ENCODE measurements around the gene ZCWPW2. TPM values are rescaled to one million over a fixed set of nuclear protein-coding genes. Genes with fewer than 3 reads are reported as not detected.

Gene ZCWPW2
- total and polyA plus RNA-seq, 4 donors = 1.1 to 1.6 (median 1.1) TPM

DNA sequence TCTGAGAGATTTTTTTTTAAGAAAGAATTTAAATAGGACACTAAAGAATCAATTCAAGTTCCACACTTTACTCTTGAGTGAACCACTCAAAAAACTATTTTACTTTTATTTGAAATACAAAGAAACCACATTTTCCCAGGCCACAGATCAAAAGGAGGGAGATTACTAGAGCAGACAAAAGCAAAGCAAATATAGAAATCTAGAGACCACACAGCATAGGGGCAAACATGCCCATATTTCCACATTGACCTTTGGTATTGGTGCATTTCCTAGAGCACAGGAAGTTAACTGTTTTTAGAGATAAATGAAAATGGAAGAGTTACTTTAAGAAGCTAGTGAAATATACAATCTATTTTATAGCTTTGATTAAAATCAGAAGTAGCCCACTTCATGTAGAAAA, 27.5 kb upstream of the ZCWPW2 start:
- no peaks in the 10 kb centered on the region for H3K27me3 ChIP-seq (ENCODE audit: control insufficient read depth in 1 of 2, insufficient read depth in 2 of 2, low read length in 1 of 2)
- H3K4me1 ChIP-seq (ENCODE audit: control insufficient read depth in 1 of 2, insufficient read depth in 2 of 2, low read length in 2 of 2) = peaks cover 0 to 3% of the 10 kb centered on the region in 2 donors
- peaks cover 0 to 3% of the 10 kb centered on the region in 2 donors for H3K36me3 ChIP-seq (ENCODE audit: control insufficient read depth in 1 of 2, insufficient read depth in 2 of 2, low read length in 1 of 2)
- no peaks in the 10 kb centered on the region for H3K9me3 ChIP-seq (ENCODE audit: control insufficient read depth, low read length)
- no peak for DNase-seq
- intact Hi-C loops (cut with DNase I) = loop anchor here in 1 of 2 donors (5.0 kb wide), 1 partner anchor 609 kb away; no protein-coding TSS in a partner anchor
- no peak for ATAC-seq (ENCODE audit: low FRiP score)
- H3K27ac ChIP-seq (ENCODE audit: low read depth in 1 of 2, low read length in 2 of 2) = no peak overlapping the region
- no peak overlapping the region for H3K4me3 ChIP-seq (ENCODE audit: low read length in 2 of 2)

DNA sequence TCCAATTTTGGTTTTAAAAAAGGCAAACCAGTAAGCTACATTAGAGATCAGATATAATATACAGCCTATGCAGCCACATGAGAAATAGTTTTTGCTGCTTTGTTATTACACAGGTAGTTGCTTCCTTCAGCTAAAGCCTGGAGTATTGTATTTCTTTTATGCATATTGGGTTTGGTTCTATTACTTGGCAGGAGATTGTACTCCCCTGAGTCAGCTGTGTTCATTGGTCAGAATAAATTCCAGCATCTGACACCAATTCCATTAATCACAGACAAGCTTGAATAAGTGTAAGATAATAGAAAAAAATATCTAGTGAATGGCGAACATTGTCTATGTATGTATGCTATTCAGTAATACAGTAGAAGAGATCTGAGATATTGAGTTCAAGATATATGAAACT, 26.1 kb upstream of the ZCWPW2 start:
- DNase-seq (no peak), ATAC-seq (ENCODE audit: low FRiP score) (no peak)
- H3K27ac ChIP-seq (ENCODE audit: low read depth in 1 of 2, low read length in 2 of 2) = no peak overlapping the region
- H3K27me3 ChIP-seq (ENCODE audit: control insufficient read depth in 1 of 2, insufficient read depth in 2 of 2, low read length in 1 of 2) = no peaks in the 10 kb centered on the region
- H3K36me3 ChIP-seq (ENCODE audit: control insufficient read depth in 1 of 2, insufficient read depth in 2 of 2, low read length in 1 of 2) = peaks cover 2 to 3% of the 10 kb centered on the region in 2 donors
- intact Hi-C loops (cut with DNase I) = loop anchor here in 1 of 2 donors (5.0 kb wide), 1 partner anchor 610 kb away; no protein-coding TSS in a partner anchor
- 84 to 86% methylated on average over 1 of the region's 1 CpG for WGBS, 2 donors
- H3K4me1 ChIP-seq (ENCODE audit: control insufficient read depth in 1 of 2, insufficient read depth in 2 of 2, low read length in 2 of 2) = peaks cover 2 to 3% of the 10 kb centered on the region in 2 donors
- H3K4me3 ChIP-seq (ENCODE audit: low read length in 2 of 2) = no peak overlapping the region
- no peaks in the 10 kb centered on the region for H3K9me3 ChIP-seq (ENCODE audit: control insufficient read depth, low read length)

DNA sequence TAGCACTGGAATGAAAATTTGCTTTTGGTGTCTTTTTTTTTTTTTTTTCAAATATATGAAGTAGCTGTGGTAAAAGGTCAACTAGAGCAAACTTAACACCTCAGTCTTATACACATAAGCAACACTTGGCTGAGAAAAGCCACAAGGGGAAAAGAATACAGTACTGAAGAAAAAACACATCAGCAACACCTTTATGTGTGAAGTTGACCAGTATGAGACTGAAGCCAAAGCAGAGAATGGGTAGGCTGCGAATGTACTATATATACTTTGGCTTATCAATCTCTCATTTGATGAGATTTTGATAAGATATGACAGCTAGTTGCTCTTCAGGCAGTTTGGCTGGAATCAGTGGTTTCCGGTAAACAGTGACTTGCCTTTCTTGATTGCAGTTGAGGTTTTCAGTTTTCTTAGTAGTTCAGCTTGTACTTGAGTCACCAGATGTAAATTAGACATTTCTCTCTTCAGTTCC, 22.0 kb upstream of the ZCWPW2 start:
- Histone ChIP-seq H3K27ac (ENCODE audit: low read depth in 1 of 2, low read length in 2 of 2) (no peak overlapping the region), H3K4me3 (ENCODE audit: low read length in 2 of 2) (no peak overlapping the region), H3K36me3 (ENCODE audit: control insufficient read depth in 1 of 2, insufficient read depth in 2 of 2, low read length in 1 of 2) (peaks cover 0 to 2% of the 10 kb centered on the region in 2 donors), H3K4me1 (ENCODE audit: control insufficient read depth in 1 of 2, insufficient read depth in 2 of 2, low read length in 2 of 2) (peaks cover 0 to 2% of the 10 kb centered on the region in 2 donors), H3K9me3 (ENCODE audit: control insufficient read depth, low read length) (no peaks in the 10 kb centered on the region), H3K27me3 (ENCODE audit: control insufficient read depth in 1 of 2, insufficient read depth in 2 of 2, low read length in 1 of 2) (no peaks in the 10 kb centered on the region)
- intact Hi-C loops (cut with DNase I) = no loop called here
- 78 to 79% methylated on average over 2 of the region's 2 CpGs for WGBS, 2 donors
- no peak for DNase-seq
- no peak for ATAC-seq (ENCODE audit: low FRiP score)

DNA sequence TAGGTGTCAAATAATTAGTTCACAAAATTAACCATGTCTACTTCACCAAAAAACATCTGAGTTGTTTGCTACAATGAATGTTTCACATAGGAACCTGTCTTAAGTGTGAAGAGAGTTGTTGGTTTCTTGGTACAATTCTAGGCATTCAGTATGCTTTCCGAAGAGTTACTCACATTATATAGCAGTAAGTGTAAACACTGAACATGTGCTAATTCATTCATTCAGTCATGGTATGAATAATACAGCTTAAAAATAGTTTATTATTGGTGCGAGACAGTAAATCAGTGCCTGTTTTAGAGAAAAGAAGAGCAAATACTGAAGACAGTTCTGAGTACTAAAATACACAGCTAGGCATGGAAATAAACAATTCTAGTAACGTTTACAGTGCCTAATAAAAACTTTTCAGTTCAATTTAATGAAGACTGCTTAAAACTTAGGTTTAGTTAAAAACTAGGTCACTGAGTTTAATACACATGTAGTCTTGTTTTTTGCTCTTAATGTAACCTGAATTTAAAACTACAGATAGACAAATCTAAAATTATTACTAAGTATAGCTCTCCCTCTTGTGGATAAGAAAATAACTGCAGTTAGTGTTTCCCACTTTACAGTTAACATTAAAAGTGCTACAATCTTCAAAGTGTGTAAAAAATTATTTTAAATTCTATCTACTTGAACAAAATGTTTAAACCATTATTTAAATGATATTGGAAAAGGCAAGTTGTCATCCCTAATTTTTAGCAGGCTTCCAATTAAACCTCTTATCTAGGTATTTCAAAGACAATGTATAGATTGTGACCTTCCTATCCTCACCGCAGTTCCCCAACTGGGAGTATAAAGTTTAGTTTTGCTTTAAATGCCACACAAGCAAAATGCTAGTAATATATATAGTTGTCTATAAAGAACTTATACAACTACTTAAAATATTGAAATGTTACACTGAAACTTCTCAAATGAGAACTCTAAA, 20.1 kb upstream of the ZCWPW2 start:
- ATAC-seq (ENCODE audit: low FRiP score) = no peak

DNA sequence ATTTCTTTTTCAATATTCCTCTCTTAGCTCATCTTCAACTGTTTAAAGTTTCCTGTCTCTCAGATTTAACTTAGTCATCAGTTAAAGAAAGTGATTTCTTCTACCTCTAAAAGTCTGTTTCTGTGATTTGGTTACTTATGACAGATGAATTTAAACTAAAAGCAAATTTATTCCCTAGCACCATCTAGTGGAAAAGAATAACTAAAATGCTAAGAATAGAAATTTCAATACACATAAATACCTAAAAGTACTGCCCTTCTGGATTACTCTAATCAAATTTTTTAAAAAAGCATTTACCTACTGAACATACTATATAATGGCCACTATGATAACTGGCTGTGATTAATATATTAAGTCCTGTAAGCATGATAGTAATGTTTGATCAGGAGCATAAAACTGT, 14.0 kb upstream of the ZCWPW2 start:
- ATAC-seq (ENCODE audit: low FRiP score) (no peak), DNase-seq (no peak)
- Histone ChIP-seq H3K9me3 (ENCODE audit: control insufficient read depth, low read length) (no peaks in the 10 kb centered on the region), H3K36me3 (ENCODE audit: control insufficient read depth in 1 of 2, insufficient read depth in 2 of 2, low read length in 1 of 2) (peaks cover 0 to 4% of the 10 kb centered on the region in 2 donors), H3K27ac (ENCODE audit: low read depth in 1 of 2, low read length in 2 of 2) (no peak overlapping the region), H3K27me3 (ENCODE audit: control insufficient read depth in 1 of 2, insufficient read depth in 2 of 2, low read length in 1 of 2) (no peaks in the 10 kb centered on the region), H3K4me1 (ENCODE audit: control insufficient read depth in 1 of 2, insufficient read depth in 2 of 2, low read length in 2 of 2) (no peaks in the 10 kb centered on the region), H3K4me3 (ENCODE audit: low read length in 2 of 2) (no peak overlapping the region)
- intact Hi-C loops (cut with DNase I) = no loop called here

More for the DNA sequence above, 20.1 kb upstream of the ZCWPW2 start:
- peaks cover 0 to 2% of the 10 kb centered on the region in 2 donors for H3K4me1 ChIP-seq (ENCODE audit: control insufficient read depth in 1 of 2, insufficient read depth in 2 of 2, low read length in 2 of 2)
- no peak overlapping the region for H3K4me3 ChIP-seq (ENCODE audit: low read length in 2 of 2)
- H3K27me3 ChIP-seq (ENCODE audit: control insufficient read depth in 1 of 2, insufficient read depth in 2 of 2, low read length in 1 of 2) = no peaks in the 10 kb centered on the region
- H3K9me3 ChIP-seq (ENCODE audit: control insufficient read depth, low read length) = no peaks in the 10 kb centered on the region
- intact Hi-C loops (cut with DNase I) = no loop called here
- H3K36me3 ChIP-seq (ENCODE audit: control insufficient read depth in 1 of 2, insufficient read depth in 2 of 2, low read length in 1 of 2) = peaks cover 0 to 2% of the 10 kb centered on the region in 2 donors
- 78% methylated on average over 4 of the region's 4 CpGs for WGBS, 2 donors
- no peak for DNase-seq
- no peak overlapping the region for H3K27ac ChIP-seq (ENCODE audit: low read depth in 1 of 2, low read length in 2 of 2)

DNA sequence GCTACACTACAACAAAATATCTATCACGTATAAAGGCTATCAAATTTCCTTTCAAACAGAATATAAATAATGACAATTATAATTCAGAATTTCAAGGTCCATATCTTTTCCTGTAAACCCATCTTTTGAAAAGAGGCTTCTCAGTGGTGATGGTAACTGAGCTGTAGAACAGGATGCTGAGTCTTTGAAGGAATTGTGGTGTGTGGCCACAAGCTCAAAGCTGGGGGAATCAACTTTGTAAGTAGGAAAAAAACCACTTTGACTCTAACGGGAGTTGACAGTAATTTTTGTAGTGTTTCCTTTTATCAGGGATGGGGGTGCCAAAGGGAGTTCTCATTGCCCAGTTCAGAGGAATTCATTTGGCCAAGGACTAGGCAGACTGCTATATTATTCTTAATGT, 13.3 kb upstream of the ZCWPW2 start:
- H3K27me3 ChIP-seq (ENCODE audit: control insufficient read depth in 1 of 2, insufficient read depth in 2 of 2, low read length in 1 of 2) = no peaks in the 10 kb centered on the region
- H3K27ac ChIP-seq (ENCODE audit: low read depth in 1 of 2, low read length in 2 of 2) = no peak overlapping the region
- H3K9me3 ChIP-seq (ENCODE audit: control insufficient read depth, low read length) = no peaks in the 10 kb centered on the region
- H3K4me1 ChIP-seq (ENCODE audit: control insufficient read depth in 1 of 2, insufficient read depth in 2 of 2, low read length in 2 of 2) = no peaks in the 10 kb centered on the region
- H3K36me3 ChIP-seq (ENCODE audit: control insufficient read depth in 1 of 2, insufficient read depth in 2 of 2, low read length in 1 of 2) = peaks cover 0 to 4% of the 10 kb centered on the region in 2 donors
- ATAC-seq (ENCODE audit: low FRiP score) (no peak), DNase-seq (no peak)
- H3K4me3 ChIP-seq (ENCODE audit: low read length in 2 of 2) = no peak overlapping the region
- intact Hi-C loops (cut with DNase I) = no loop called here
- 44 to 49% methylated on average over 2 of the region's 2 CpGs for WGBS, 2 donors

DNA sequence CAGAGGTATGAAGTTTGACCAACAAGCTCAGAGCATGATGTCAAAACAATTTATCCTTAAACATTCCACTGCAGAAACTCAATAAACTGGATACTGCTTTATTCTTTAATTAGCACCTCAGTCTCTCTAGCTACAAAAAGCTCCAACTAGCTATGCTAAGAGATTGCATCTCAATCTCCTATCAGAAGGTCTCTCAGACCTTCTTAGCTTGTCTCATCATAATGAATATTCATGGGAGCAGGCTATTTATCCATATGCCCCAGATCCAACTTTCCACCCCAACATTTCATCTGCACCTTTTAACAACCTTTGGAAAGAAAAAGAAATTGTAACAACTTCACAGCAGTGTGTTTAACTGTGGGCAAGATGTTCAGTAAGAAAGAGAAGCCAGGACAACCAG, 11.3 kb upstream of the ZCWPW2 start:
- Histone ChIP-seq H3K27me3 (ENCODE audit: control insufficient read depth in 1 of 2, insufficient read depth in 2 of 2, low read length in 1 of 2) (no peaks in the 10 kb centered on the region), H3K4me1 (ENCODE audit: control insufficient read depth in 1 of 2, insufficient read depth in 2 of 2, low read length in 2 of 2) (no peaks in the 10 kb centered on the region), H3K36me3 (ENCODE audit: control insufficient read depth in 1 of 2, insufficient read depth in 2 of 2, low read length in 1 of 2) (peaks cover 0 to 4% of the 10 kb centered on the region in 2 donors), H3K9me3 (ENCODE audit: control insufficient read depth, low read length) (no peaks in the 10 kb centered on the region), H3K27ac (ENCODE audit: low read depth in 1 of 2, low read length in 2 of 2) (no peak overlapping the region), H3K4me3 (ENCODE audit: low read length in 2 of 2) (no peak overlapping the region)
- intact Hi-C loops (cut with DNase I) = no loop called here
- no peak for DNase-seq
- ATAC-seq (ENCODE audit: low FRiP score) = no peak

DNA sequence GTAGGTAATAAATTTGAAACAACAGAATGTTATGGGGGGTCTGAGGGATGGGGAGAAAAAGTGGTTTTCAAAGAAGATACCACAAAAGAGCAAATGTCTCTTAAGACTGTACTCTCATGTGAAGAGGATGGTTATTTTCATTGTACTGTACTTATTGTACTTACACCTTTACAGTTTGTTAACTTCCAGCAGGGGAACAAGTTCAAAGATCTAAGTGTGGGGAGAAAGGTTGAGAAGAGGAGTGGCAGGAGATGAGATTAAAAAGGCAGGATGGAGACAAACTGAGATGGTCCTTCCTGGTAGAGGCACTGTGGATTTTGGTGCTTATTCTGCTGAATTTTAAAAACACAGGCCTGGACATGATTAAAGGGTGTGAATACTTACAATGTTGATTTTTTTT, 5.4 kb upstream of the ZCWPW2 start:
- Histone ChIP-seq H3K4me1 (ENCODE audit: control insufficient read depth in 1 of 2, insufficient read depth in 2 of 2, low read length in 2 of 2) (peaks cover 0 to 2% of the 10 kb centered on the region in 2 donors), H3K9me3 (ENCODE audit: control insufficient read depth, low read length) (no peaks in the 10 kb centered on the region), H3K4me3 (ENCODE audit: low read length in 2 of 2) (no peak overlapping the region), H3K27me3 (ENCODE audit: control insufficient read depth in 1 of 2, insufficient read depth in 2 of 2, low read length in 1 of 2) (no peaks in the 10 kb centered on the region), H3K27ac (ENCODE audit: low read depth in 1 of 2, low read length in 2 of 2) (no peak overlapping the region), H3K36me3 (ENCODE audit: control insufficient read depth in 1 of 2, insufficient read depth in 2 of 2, low read length in 1 of 2) (no peaks in the 10 kb centered on the region)
- DNase-seq (no peak), ATAC-seq (ENCODE audit: low FRiP score) (no peak)
- intact Hi-C loops (cut with DNase I) = no loop called here

DNA sequence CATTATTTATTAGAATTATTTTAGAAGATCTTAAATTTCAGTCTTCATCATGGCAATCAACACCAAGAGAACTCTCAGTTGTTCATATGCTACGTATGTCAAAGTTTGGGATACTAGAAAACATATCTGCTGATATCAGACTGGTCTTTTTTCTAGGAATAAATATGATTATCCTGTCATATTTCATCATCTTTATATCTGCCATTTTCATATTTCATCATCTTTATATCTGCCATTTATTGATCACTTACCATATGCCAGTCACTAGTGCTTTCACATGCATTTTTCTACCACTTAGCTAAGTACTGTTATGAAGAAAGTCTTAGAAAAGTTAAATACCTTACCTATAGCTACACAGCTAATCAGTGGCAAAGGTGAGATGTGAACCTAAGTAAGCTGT, 2.8 kb upstream of the ZCWPW2 start:
- no peak overlapping the region for H3K4me3 ChIP-seq (ENCODE audit: low read length in 2 of 2)
- intact Hi-C loops (cut with DNase I) = no loop called here

More for the DNA sequence above, 2.8 kb upstream of the ZCWPW2 start:
- 97% methylated on average over 1 of the region's 1 CpG for WGBS, 2 donors
- Histone ChIP-seq H3K4me1 (ENCODE audit: control insufficient read depth in 1 of 2, insufficient read depth in 2 of 2, low read length in 2 of 2) (peaks cover 0 to 2% of the 10 kb centered on the region in 2 donors), H3K27ac (ENCODE audit: low read depth in 1 of 2, low read length in 2 of 2) (no peak overlapping the region), H3K9me3 (ENCODE audit: control insufficient read depth, low read length) (no peaks in the 10 kb centered on the region), H3K36me3 (ENCODE audit: control insufficient read depth in 1 of 2, insufficient read depth in 2 of 2, low read length in 1 of 2) (no peaks in the 10 kb centered on the region), H3K27me3 (ENCODE audit: control insufficient read depth in 1 of 2, insufficient read depth in 2 of 2, low read length in 1 of 2) (no peaks in the 10 kb centered on the region)
- no peak for DNase-seq
- no peak for ATAC-seq (ENCODE audit: low FRiP score)

All from aorta (tissue), 5 donors.